SIG-M5 treated with dmso at 0.1 percent for 504 hours (cell line): Measurements from ENCODE around the gene TAF7.
"Not testable (repeated sequence)": the region's sequence is repeated elsewhere in the genome, so short reads cannot be mapped to it uniquely, and the experiment has no call there.

Experiments
- DNase-seq: peaks from one replicate; lab custom pipeline; 2025; ENCODE audit not compliant: unreplicated experiment; lab: John Stamatoyannopoulos, UW

TAF7 gene

DNA sequence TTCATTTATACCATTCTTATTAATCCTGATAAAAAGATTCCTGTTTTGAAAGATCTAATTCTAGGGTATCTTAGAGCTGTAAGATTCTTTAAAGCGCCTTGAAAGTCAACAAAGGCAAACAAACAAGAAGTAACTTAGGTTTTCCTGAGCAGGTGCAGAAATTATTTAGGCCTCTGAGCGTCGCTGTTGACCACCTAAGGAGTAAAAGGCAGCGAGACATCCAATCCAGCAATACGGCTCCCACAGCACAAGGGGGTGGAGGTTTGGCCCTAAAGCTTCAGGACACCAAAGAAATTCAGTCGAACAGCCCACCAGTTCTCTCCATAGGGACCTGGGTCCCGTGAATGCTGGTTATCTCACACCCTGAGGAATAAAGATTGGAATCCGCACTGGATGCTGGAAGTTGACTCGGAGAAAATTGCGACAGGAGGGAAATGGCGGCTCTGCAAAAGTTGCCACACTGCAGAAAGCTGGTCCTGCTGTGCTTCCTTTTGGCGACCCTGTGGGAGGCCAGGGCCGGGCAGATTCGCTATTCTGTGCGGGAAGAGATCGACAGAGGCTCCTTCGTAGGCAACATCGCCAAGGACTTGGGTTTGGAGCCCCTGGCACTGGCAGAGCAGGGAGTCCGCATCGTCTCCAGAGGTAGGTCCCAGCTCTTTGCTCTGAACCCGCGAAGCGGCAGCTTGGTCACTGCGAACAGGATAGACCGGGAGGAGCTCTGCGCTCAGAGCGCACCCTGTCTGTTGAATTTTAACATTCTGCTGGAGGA is 18.1 kb upstream of the TAF7 start, which contains the start of gene PCDHGA2:
Gene PCDHGA2, plus strand, starts transcription at position 223 of the 769 bp plus-strand sequence.
- DNase-seq, result no peak

- not testable (repeated sequence) for DNase-seq
These were observed 12.0 kb upstream of the TAF7 start for GRCh38 chr5:141332571-141332970.

DNA sequence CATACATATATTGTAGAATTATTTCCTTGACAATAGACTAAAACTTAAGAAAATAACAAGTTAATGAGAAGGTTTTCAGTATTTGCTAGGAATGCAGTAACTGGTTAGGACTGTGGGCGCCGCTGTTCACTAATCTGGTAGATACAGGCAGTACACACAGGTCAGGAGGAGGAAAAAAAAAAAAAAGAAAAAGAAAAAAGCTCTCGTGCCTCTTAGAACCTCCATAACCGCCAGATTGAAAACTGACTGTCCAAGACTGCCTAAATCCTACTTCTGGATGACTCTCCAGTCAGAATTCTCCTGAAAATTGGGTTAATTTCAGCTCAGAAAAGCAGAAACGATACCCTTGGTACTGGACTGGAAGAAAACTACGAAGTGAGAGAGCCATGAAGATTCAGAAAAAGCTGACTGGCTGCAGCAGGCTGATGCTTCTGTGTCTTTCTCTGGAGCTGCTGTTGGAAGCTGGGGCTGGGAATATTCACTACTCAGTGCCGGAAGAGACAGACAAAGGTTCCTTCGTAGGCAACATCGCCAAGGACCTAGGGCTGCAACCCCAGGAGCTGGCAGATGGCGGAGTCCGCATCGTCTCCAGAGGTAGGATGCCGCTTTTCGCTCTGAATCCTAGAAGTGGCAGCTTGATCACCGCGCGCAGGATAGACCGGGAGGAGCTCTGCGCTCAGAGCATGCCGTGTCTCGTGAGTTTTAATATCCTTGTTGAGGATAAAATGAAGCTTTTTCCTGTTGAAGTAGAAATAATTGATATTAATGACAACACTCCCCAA is 9.9 kb upstream of the TAF7 start, which contains the start of gene PCDHGA1:
Gene PCDHGA1, plus strand, starts transcription at position 216 of the 782 bp plus-strand sequence.
- peak; percentile 36 for DNase-seq

DNA sequence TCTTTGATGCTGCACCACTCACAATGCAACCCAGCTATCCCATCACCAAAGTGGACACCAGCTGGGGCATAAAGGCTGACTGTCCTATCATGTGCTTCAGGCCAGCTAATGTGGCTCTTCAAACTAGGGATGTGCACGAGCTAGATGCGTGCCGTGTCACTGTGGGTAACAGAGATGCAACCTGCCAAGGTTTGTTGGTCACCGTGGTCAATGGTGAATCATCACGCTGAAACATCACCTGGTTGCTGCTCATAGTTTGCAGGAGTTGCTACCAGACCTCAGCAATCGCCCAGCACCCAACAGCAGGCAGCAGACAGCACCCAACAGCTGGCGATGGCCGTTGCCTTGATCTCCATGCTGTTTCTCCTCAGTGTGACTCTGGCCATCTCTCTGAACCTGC is 7.6 kb upstream of the TAF7 start:
- no peak for DNase-seq

GRCh38 chr5:141326088-141326854 is 5.7 kb upstream of the TAF7 start:
- DNase-seq, result peak; percentile 43

DNA sequence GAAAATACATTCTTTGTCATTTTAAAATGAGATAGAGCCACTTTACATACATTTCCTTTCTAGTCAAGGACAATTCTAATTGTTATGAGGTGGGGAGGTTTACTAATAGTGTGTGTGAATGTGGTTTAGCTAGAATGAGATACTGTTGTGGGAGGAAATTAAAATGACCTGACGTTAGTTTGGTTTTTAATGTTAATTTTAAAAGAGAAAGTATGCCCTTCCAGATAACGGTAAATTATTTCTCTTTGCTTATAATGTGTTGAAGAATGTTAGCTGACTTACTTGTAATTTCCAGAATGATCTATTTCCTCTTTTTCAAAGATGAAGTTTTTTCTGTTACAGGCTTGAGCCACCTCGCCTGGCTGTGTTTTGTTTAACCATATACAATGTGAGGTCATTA is 1.7 kb upstream of the TAF7 start:
- no peak for DNase-seq

- no peak for DNase-seq
These were observed 885 bp downstream of the TAF7 start for GRCh38 chr5:141319699-141320098.

- DNase-seq, result no peak
These were observed 1.4 kb downstream of the TAF7 start for GRCh38 chr5:141319202-141319601.

GRCh38 chr5:141316963-141317362 is 3.6 kb downstream of the TAF7 start:
- DNase-seq, result not testable (repeated sequence)

- peak; percentile 13 for DNase-seq
These were observed 6.9 kb downstream of the TAF7 start for GRCh38 chr5:141313711-141314110.

GRCh38 chr5:141306630-141307029 is 14.0 kb downstream of the TAF7 start:
- DNase-seq, result no peak

- no peak for DNase-seq
These were observed 16.8 kb downstream of the TAF7 start, which contains the start of gene SLC25A2 for GRCh38 chr5:141303756-141304155. SLC25A2 (minus strand) TSS chr5:141304049; CDS start chr5:141303865, 184 bp downstream.

- no peak for DNase-seq
These were observed 22.2 kb downstream of the TAF7 start for GRCh38 chr5:141298376-141298775.

- DNase-seq, result no peak
These were observed 47.7 kb downstream of the TAF7 start for GRCh38 chr5:141272906-141273305.

DNA sequence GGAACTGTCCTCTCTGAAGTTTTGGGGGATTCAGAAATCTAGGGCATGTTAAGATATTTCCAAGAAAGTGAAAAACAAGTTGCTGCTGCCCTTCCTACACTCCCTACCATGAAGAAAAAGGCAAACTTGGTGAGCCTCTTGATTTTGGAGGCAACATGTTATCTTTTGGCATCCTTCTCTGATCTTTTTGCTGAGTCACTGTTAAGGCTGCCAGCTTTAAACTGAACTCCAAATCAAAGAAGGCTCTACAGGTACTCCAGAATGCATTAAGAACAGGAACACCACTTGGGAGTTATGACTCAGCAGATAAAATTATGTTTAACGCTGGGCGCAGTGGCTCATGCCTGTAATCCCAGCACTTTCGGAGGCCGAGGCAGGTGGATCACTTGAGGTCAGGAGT is 51.4 kb downstream of the TAF7 start:
- DNase-seq, result no peak
